Epithelial cell of alveolus of lung (primary cell): ENCODE measurements around the gene SCIMP. TPM values are rescaled to one million over a fixed set of nuclear protein-coding genes. Genes with fewer than 3 reads are reported as not detected.

Experiments used
- total RNA-seq: library from RNA; depleted of rRNA; stranded (reverse); fragments of >200 nt; gene quantifications from 2 replicates; pipeline ENCODE4 v1.2.1, GENCODE V29; 2015

Gene SCIMP
- not detected in 2 replicates for total RNA-seq

GRCh38 chr17:5234645-5235576 is at the start of gene SCIMP:
Gene SCIMP (minus strand): TSS chr17:5234860. CDS start chr17:5234755, 105 bp downstream.

GRCh38 chr17:5281814-5282641 is 47.4 kb upstream of the SCIMP start, which contains the start of gene RABEP1:
Gene RABEP1 (plus strand): TSS chr17:5282284. CDS start chr17:5282487, 203 bp downstream.

GRCh38 chr17:5191541-5192417 is 42.9 kb downstream of the SCIMP start, which contains the start of gene ZNF594:
Gene ZNF594 (minus strand): TSS chr17:5191868. CDS start chr17:5184256, 7,612 bp downstream.

Other genes starting within 250 kb of the SCIMP start
- gene CAMTA2, start 247.2 kb downstream of the SCIMP start, total RNA-seq = 8.9 and 20.3 TPM in 2 replicates
- 0.32 and 0.39 TPM in 2 replicates for gene INCA1, start 237.3 kb downstream of the SCIMP start, total RNA-seq
- 28.3 and 33.7 TPM in 2 replicates for gene KIF1C, start 236.9 kb downstream of the SCIMP start, total RNA-seq
- gene SLC52A1, start 199.4 kb downstream of the SCIMP start, total RNA-seq = not detected in 2 replicates
- gene ZFP3, start 156.4 kb downstream of the SCIMP start, total RNA-seq = 1.0 and 1.3 TPM in 2 replicates
- gene ZNF232, start 123.0 kb downstream of the SCIMP start, total RNA-seq = 6.9 and 12.4 TPM in 2 replicates
- 0.24 TPM in 1 of 2 replicates, not detected in the other for gene USP6, start 118.8 kb downstream of the SCIMP start, total RNA-seq
- 1.8 and 12.4 TPM in 2 replicates for gene ZNF594, start 43.0 kb downstream of the SCIMP start, total RNA-seq
- gene RABEP1, start 47.4 kb upstream of the SCIMP start, total RNA-seq = 23.7 and 24.8 TPM in 2 replicates
- 44.3 and 87.4 TPM in 2 replicates for gene NUP88, start 184.8 kb upstream of the SCIMP start, total RNA-seq
- 39.0 and 44.1 TPM in 2 replicates for gene RPAIN, start 185.3 kb upstream of the SCIMP start, total RNA-seq
- gene C1QBP, start 204.3 kb upstream of the SCIMP start, total RNA-seq = 189 and 235 TPM in 2 replicates
- 7.6 and 10.1 TPM in 2 replicates for gene DHX33, start 234.1 kb upstream of the SCIMP start, total RNA-seq